ENCODE data around the gene GAS6. TPM values are rescaled to one million over a fixed set of nuclear protein-coding genes. Genes with fewer than 3 reads are reported as not detected.
"Not testable (repeated sequence)": the region's sequence is repeated elsewhere in the genome, so short reads cannot be mapped to it uniquely, and the experiment has no call there.

Gene GAS6
- 210 TPM for total RNA-seq
- long read RNA-seq, transcript GAS6-205 (9 exons, 2,169 nt): minor isoform, 15 of 1,412 reads
- long read RNA-seq, transcript GAS6-203 (7 exons, 2,507 nt): minor isoform, 9 of 1,412 reads
- long read RNA-seq, transcript GAS6-201 (15 exons, 2,490 nt): major isoform, 770 of 1,412 reads
- long read RNA-seq, transcript GAS6-204 (1 exons, 2,646 nt): minor isoform, 197 of 1,412 reads
- long read RNA-seq, partial matches to known transcripts: 357 of 1,412 reads
- long read RNA-seq, other reads (novel, unspliced or antisense): 64 of 1,412 reads

- DNase-seq: peak; percentile 89
- ATAC-seq: peak; percentile 68
- intact Hi-C loops (cut with micrococcal nuclease): no loop called here
Observed at GRCh38 chr13:113863524-113864272, at the start of gene GAS6. Gene GAS6, minus strand, starts transcription at chr13:113864076. Its CDS starts 156 bp downstream, at chr13:113863920.

GRCh38 chr13:113913408-113913807, 49.5 kb upstream of the GAS6 start:
- DNase-seq; intact Hi-C loops (cut with micrococcal nuclease); ATAC-seq: not testable (repeated sequence)

- ATAC-seq: no peak
- intact Hi-C loops (cut with micrococcal nuclease): no loop called here
- DNase-seq: no peak
Observed at GRCh38 chr13:113912596-113912995, 48.7 kb upstream of the GAS6 start.

- ATAC-seq (no peak), DNase-seq (no peak)
- intact Hi-C loops (cut with micrococcal nuclease): no loop called here
Observed at GRCh38 chr13:113907635-113908617, 44.0 kb upstream of the GAS6 start.

- peak; percentile 53 for DNase-seq
- intact Hi-C loops (cut with micrococcal nuclease): no loop called here
- peak; percentile 64 for ATAC-seq
Observed at GRCh38 chr13:113906571-113906970, 42.7 kb upstream of the GAS6 start.

GRCh38 chr13:113905942-113906341, 42.1 kb upstream of the GAS6 start:
- intact Hi-C loops (cut with micrococcal nuclease): no loop called here
- ATAC-seq (no peak), DNase-seq (peak; percentile 5)

- intact Hi-C loops (cut with micrococcal nuclease): no loop called here
- ATAC-seq (no peak), DNase-seq (peak; percentile 8)
Observed at GRCh38 chr13:113905018-113905417, 41.1 kb upstream of the GAS6 start.

- DNase-seq (peak; percentile 82), ATAC-seq (peak; percentile 94)
- intact Hi-C loops (cut with micrococcal nuclease): no loop called here
Observed at GRCh38 chr13:113904411-113904810, 40.5 kb upstream of the GAS6 start.

GRCh38 chr13:113903912-113904311, 40.0 kb upstream of the GAS6 start:
- no peak for ATAC-seq
- intact Hi-C loops (cut with micrococcal nuclease): no loop called here
- DNase-seq: no peak

- ATAC-seq (no peak), DNase-seq (peak; percentile 30)
- intact Hi-C loops (cut with micrococcal nuclease): no loop called here
Observed at GRCh38 chr13:113902986-113903775, 39.3 kb upstream of the GAS6 start.

- ATAC-seq (no peak), DNase-seq (no peak)
- intact Hi-C loops (cut with micrococcal nuclease): no loop called here
Observed at GRCh38 chr13:113902481-113902880, 38.6 kb upstream of the GAS6 start.

GRCh38 chr13:113901642-113902041, 37.8 kb upstream of the GAS6 start:
- DNase-seq: peak; percentile 12
- intact Hi-C loops (cut with micrococcal nuclease): no loop called here
- ATAC-seq: no peak

GRCh38 chr13:113901231-113901630, 37.4 kb upstream of the GAS6 start:
- no peak for ATAC-seq
- intact Hi-C loops (cut with micrococcal nuclease): no loop called here
- peak; percentile 14 for DNase-seq

- intact Hi-C loops (cut with micrococcal nuclease): no loop called here
- no peak for ATAC-seq
- DNase-seq: no peak
Observed at GRCh38 chr13:113900646-113901045, 36.8 kb upstream of the GAS6 start.

- no peak for DNase-seq
- ATAC-seq: no peak
- intact Hi-C loops (cut with micrococcal nuclease): no loop called here
Observed at GRCh38 chr13:113898391-113898790, 34.5 kb upstream of the GAS6 start.

GRCh38 chr13:113897966-113898365, 34.1 kb upstream of the GAS6 start:
- ATAC-seq: no peak
- peak; percentile 6 for DNase-seq
- intact Hi-C loops (cut with micrococcal nuclease): no loop called here

GRCh38 chr13:113897161-113897560, 33.3 kb upstream of the GAS6 start:
- peak; percentile 26 for DNase-seq

GRCh38 chr13:113895436-113895835, 31.6 kb upstream of the GAS6 start:
- intact Hi-C loops (cut with micrococcal nuclease): no loop called here
- DNase-seq: no peak
- ATAC-seq: no peak

More at GRCh38 chr13:113897161-113897560, 33.3 kb upstream of the GAS6 start:
- peak; percentile 68 for ATAC-seq
- intact Hi-C loops (cut with micrococcal nuclease): no loop called here
